Measurements from ENCODE around the gene RFX3.

Gene RFX3

DNA sequence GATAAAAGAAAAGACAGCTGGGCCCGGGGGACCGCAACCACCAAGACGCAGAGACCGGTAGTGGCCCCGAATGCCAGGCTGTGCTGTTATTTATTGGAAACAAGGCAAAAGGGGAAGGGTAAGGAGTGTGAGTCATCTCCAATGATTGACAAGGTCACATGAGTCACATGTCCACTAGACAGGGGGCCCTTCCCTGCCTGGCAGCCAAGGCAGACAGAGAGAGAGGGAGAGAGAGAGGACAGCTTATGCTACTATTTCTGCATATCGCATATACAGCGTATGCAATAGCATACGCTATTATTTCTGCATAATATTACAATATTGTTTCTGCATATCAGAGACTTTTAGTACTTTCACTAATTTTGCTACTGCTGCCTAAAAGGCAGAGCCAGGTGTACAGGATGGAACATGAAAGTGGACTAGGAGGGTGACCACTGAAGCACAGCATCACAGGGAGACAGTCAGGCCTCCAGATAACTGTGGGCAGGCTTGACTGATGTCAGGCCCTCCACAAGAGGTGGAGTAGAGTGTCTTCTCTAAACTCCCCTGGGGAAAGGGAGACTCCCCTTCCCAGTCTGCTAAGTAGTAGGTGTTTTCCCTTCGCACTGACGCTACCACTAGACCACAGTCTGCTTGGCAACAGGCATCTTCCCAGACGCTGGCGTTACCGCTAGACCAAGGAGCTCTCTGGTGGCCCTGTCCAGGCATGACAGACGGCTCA lies 50.3 kb downstream of the RFX3 start:
- DNase-seq = peak; percentile 9

DNA sequence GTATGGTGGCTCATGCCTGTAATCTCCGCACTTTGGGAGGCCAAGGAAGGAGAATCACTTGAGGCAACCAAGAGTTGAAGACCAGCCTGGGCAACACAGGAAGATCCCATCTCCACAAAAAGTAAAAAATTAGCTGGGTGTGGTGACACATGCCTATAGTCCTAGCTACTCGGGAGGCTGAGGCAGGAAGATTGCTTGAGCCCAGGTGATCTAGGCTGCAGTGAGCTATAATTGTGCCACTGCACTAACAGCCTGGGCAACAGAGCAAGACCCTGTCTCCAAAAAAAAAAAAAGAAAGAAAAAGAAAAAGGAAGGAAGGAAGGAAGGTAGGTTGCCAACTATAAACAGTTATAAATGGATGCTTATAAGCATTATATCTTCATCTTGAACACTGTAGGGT lies 51.0 kb downstream of the RFX3 start:
- no peak for DNase-seq

DNA sequence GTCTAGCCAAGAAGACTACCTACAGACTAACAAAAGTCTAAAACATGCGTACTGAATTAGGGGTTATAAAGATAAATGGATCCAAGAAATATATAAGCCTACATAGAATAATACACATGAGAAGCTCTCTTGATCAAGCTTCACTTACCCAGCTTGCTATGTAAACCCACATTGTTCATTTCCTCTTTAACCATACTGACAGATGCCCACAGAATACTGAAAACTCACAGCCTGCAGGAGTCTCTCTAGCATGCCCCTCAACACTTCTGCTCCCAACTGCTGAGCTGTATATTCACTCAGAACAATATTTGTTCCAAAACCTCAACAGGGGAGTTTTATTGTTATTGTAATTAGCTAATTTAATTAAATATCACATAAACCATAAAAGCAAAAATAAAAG lies 52.4 kb downstream of the RFX3 start:
- DNase-seq = no peak

DNA sequence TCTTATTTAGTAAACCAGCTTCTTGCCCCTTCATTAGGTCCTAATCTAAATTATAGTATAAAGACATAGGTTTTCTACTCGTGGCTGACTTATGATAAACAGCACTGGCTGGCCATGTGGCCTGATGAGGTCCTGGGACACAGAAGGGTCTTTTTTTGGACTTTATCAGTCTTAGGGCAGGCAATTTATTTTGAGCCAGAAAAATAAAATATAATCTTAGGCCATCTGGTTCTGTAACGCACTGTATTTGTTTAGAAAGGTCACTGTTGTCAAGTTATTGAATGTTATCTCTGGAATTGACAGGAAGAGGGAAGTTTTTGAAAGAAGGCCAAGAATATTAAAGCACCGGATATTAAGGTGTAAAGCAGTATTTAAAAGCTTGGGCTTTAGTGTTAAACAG lies 53.9 kb downstream of the RFX3 start:
- DNase-seq = no peak

DNA sequence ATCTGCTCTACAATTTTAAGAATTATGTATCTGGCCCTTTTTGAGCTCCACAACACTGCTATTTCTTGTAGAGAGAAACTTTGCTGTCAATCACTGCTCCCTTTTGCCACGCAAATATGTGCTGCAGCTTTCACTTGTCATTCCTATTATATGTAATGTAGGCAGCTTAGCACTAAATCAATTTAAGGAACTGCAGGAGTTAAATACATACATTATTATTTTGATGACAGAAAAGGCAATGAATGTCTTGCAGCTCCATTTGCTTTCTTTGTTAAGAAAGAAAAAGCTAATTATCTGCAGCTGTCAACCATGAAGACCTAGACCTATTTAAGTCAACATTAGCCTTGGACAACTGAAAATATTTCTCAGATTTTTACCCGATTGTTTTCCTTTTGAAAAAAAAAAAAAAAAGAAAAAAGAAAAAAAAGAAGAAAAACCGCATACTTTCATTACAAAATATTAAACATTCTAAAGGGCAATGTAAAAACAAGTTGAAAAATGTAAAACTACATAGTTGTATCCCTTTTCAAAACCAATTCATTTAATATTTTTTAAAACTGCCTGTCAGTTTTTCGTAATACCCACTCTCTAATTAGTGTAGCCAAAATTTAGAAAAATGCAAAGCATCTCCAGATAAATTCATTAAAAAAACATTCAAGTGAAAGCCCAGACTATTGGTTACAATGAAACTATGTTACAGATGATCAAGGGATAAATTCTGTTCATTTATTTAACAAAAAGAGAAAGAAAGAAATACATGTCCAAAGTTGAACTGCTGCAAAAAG lies 57.2 kb downstream of the RFX3 start:
- DNase-seq = no peak

DNA sequence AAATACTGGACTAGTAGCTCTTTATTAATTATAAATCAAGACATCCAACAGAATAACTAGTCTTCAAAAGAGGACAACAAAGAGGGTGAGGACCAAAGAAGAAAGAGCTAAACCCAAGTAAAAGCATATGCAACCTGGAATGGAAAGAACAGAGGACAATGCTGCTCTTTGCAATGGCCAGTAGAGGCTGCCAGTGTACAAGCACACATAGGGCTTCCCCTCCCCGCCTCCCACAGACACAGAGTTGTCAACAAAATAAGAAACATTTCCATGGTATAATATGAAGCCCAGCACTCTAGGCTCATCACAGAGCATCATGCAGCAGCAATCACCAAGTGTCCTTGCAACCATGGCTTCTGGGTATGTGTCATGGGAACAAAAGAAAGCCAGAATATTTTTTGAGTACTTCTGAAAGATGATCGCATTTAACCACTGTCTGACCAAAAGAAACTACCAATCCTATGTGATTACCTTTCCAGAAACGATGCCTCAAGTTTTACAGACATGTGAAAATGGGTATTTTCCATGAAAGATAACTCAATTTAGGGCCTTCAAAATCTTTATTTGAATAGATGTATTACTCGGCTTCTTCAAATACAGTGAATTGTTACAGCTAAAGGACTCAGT lies 58.1 kb downstream of the RFX3 start:
- peak; percentile 69 for DNase-seq

DNA sequence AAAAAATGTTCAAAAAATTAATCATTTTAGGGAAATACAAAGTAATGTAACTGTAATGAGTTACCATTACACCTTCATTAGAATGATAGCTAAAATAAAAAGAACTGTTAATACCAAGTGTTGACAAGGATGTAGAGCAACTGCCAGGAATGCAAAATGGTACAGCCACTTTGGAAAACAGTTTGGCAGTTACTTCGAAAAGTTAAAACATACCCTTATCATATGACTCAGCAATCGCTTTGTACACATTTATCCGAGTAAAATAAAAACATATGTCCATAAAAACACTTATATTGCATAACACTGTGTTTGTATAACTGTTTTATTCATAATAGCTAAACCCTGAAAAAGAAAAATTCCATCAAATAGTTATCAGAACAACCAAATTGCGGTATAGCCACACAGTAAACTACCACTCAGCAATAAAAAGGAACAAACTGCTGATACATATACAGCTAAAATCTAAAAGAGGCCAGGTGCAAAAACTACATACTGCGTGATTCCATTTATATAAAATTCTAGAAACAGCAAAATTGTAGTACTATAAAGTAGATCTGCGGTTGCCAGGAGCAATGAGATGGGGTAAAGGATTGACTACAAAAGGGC lies 61.7 kb downstream of the RFX3 start:
- DNase-seq = no peak

DNA sequence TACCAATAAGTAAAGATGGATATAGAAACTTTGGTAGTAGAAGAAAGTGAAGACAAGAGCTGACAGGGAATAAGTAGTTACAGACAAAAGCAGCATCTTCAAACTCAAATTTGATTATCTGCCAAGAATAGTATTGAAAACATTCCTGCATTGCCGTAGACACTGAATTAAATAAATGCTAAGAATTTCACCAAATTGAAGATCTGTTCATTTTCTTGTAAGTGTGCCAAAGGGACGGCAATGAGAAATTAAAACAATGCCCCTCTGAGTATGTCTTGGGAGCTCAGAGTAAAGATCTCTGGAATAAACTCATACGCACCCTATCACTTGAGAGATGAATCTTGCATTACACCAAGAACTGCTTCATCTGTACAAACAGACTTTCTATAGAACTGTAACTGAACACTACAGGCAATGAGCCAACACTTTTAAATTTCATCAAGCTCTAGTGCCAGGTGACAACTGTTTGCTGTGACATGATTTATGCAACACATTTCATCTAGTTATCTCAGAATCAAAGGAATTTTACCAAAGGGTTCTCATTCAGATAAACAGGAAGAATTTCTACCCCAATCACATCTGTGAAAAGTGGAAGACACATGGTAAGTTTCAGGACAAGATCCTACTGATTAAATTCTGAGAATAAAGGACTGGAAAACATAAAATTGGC lies 66.9 kb downstream of the RFX3 start:
- no peak for DNase-seq

DNA sequence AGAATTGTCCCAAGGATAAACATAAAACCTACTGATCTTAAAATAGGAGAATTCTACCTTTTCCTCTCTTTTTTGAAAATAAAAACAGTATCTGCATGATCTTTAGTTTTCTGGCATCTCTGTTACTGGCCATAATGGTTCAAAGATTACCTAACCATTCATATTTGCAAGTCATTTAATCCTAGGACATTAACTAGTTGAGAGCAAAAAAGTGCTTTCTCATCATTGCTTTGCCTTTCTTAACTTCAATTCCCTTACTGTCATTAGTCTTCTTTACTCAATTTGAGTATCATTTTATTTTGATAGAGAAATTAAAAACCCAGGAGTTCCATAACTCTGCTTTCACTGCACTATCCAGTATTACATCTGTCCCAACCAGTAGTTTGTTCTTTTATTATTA lies 68.6 kb downstream of the RFX3 start:
- DNase-seq = no peak

DNA sequence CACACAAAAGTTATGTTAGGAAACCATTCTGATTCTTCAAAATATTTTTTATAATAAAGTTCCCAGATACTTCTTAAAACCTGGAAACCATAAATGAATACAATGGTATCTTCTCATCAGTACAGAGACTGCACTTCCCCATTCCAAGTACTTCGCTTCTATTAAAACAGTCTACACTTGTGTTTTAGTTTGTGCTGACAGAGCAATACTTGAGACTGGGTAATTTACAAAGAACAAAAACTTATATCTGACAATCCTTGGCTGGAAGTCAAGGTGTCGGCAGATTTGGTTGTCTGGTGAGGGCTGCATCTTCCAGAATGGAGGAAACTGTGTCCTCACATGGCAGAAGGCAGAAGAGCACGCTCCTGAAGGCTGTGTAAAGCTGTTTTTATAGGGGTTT lies 70.1 kb downstream of the RFX3 start:
- DNase-seq = no peak

DNA sequence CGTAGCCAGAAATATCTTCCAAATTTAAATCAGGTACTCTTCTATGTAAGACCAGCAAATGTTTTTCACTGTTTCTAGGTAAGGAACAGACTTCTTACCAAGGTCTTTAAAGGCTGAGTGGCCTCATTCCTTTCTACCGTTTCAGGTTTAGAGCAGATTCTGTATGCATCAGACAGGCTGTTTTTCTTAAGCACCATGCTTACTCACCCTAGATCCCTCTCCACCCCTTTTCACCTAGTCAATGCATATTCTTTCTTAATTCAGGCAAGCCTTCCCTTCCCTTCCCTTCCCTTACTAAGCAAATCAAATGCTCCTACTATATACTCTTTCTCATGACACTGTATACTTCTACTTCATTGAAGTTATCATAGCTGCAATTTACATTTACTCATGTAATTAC lies 70.7 kb downstream of the RFX3 start:
- DNase-seq = no peak

DNA sequence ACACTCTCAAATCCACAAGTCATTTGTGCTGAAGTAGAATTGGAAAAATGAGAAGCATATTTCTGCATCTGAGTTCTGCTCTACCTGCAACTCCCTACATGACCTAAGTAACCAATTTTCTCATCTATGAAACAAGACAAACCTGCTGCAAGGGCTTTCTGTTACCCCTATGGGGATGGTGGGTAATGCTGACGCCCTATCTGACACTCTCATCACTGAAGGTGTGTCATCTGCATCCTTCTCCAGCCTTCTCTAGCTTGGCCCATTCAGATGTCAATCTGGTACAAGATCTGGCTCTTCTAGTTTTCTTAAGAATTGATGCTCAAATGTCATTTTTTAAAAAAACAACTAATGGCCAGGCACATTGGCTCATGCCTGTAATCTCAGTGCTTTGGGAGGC lies 73.8 kb downstream of the RFX3 start:
- no peak for DNase-seq

DNA sequence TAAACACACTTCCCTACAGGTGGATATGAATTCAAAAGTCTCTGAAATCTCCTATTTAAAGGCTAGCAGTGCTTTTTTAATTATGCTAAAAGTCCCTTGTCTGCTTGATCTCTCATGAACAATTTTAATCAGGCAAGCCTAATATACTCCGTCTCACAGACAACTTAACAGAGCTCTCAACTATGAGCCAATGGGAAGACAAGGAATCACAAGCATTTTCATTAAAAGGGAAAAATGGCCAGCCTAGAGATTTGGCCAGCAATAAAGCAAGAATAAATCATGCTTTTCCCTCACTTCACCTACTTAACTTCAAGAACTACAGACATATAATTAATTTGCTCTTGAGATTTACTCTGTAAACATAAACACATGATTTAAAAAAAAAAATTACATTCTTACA lies 78.0 kb downstream of the RFX3 start:
- DNase-seq = no peak

DNA sequence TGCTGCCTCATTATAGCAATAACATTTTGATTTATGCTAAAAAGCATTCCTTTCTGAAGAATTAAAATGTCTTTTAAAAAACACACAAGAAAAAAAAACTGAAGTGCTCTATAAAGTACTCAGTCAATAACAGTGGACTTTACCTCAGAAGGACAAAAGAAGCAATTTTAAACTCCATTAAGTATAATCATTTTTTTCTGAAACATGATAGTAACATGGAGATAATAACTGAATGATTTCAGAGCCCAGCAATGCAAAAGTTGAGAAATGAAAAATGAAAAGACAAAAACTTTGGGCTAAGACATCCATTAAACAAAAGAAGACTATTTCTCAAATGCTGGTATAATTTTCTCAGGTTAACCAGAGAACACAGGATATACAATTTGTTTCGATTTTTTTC lies 78.7 kb downstream of the RFX3 start:
- no peak for DNase-seq

DNA sequence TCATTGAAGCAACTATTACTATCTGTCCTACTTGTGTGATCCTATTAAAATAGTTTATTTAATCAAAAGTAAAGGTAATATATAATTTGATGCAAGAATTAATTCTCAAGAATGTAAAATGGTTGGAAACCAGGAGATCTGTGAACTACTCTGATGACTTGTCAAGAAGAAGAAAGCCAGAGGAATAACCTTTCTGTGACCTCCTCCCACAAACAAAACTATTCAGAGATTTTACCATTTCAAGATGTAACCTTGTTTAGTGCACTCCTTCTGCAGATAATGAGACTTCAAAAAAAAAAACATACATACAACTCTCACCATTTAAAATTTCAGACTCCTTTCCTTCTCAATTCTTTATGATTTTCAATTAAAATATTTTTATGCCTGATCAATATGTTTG lies 79.5 kb downstream of the RFX3 start:
- no peak for DNase-seq

DNA sequence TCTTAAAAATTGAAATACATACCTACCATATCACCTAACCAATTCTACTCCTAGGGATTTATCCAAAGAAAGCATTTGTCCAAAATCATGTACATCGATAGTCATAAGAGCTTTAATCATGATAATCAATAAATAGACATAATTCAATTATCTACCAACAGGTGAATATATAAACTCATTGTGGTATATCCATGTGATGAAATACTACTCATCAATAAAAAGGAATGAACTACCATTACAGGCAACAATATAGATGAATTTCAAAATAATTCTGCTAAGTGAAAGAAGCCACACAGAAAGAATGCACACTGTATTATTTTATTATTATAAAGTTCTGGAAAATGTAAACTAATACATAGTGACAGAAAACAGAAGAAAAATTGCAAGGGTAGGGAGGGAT lies 81.8 kb downstream of the RFX3 start:
- no peak for DNase-seq

DNA sequence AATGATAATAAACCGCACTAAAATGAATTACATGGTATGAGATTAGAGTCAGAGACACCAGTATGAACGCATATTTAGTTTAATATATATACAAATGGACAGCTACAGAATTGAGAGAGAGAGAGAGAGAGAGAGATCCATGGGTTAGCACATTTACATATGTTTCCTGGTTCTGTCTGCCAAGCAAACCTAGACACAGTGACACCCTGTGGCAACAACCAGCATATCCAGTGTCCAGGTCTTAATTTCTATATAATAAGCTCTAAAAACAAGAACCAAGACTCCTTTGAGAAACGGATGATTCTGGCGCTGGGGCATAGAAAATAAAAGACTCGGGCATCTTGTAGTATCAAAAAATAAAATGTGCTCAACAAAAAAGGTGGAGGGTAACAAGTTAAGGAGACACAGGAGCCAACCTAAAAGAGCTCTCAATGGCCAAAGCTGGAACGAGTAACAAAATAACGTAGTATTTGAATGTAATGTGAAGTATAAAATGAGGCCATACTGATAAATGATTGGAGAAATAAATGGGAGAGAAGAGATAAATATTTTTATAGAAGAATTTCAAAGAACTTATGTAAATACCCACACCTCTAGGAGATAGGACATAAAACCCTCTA lies 84.5 kb downstream of the RFX3 start:
- peak; percentile 54 for DNase-seq

DNA sequence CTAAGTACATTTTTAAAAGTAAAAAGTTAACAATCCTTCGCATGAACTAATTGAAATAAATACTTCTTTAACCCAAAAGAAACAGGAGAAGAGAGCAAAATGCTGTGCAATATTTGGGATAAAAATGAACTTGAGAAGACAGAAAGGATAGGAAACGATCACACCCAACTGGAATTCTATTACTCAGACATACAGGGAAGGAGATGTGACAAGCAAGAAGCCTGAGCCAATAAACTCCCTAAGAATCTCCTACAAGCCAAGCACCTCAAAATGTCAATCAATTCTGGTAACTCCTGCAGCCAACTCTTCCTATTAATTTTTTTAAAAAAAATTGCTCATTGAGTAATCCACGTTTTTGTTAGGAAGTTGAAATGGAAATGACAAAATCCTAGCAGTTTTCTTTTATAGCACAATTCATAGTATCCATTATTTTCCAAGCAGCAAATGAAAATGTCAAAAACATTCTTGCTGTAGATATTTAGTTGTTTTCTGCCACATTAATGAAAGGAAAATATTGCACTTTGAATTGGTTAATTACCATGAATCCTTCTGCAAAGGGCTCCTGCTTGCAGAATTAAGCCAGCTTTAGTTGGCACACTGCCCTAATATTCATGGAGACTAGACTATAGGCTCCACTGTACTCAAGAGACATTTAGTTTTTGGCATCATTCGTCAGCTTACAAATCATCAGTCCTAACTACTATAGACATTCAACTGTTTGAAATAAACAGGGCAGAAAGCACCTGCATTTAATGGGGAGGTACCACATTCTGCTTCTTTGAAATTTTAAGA lies 89.0 kb downstream of the RFX3 start:
- no peak for DNase-seq

DNA sequence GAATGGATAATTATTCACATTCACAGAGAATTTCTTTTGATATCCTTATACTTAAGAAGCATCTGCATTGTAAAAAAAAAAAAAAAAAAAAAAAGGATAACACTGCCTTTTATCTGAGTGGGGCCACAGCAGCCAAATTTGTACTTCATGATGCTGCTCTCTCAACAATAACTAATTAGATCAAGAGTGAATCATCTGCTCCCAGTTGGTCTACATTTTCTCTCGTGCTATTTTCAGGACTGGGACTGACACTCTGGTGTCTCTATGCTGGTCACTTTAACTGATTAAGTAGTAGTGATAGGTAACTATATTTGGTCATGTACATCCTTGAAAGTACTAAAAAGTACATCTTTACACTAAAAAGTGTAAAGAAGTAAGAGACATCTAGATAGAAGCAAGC lies 90.1 kb downstream of the RFX3 start:
- no peak for DNase-seq

DNA sequence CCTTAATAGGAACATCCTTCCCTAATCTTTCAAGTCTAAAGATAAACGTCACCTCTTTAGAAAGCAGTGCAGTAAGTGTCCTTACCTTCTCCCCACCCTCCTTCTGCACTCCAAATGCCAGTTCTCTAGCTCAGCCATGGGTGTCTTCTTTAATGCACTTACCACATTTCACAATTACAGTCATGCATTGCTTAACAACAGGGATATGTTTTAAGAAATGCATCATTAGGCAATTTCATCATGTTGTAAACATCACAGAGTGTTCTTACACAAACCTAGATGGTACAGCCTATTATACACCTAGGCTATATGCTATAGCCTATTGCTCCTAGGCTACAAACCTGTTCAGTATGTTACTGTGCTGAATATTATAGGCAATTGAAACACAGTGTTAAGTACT lies 91.2 kb downstream of the RFX3 start:
- no peak for DNase-seq

DNA sequence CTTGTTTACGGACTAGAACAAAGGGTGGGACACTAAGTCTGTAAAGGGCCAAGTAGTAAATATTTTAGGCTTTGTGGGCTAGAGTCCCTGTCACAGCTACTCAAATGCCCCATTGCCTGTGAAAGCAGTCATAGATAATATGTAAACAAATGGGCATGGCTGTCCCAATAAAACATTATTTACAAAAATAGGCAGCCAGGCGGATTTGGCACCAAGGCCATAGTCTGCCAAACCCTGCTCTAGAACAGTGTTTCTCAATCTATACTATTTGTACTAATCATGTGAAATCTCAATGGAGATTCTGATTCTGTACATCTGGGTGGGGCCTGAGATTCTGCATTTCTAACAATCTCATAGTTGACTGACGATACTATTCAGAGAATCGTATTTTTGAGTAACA lies 92.0 kb downstream of the RFX3 start:
- DNase-seq = no peak

DNA sequence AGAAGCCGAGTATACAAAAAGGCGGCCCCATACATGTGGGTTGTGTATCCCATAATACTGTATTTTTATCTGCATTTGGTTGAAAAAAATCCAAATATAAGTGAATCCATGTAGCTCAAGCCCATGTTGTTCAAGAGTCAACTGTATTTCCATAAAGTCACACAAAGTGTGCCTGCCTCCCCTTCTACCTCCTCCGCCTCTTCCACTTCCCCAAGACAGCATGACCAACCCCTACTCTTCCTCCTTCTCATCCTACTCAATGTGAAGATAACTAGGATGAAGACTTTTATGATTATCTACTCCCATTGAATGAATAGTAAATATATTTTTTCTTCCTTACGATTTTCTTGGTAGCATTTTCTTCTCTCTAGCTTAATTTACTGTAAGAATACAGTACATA lies 92.7 kb downstream of the RFX3 start:
- no peak for DNase-seq

Measured in activated CD4-positive, alpha-beta T cell treated with anti-CD3 and anti-CD28 coated beads, Interleukin-2, Interleukin-6, amounts not matched to agents 100 ng/mL and 50 ng/mL, durations not matched to agents 16 hours and 8 hours (primary cell).